OCI-LY1 (cell line): ENCODE data around the gene DCC.

ENCODE experiments used
- H2AFZ ChIP-seq: fragments of 200-600 bp; sonication (generic), shearing (Covaris generic); 2 replicates; pipeline ENCODE4 v1.6.0; 2014; ENCODE audit warnings: antibody characterized with exemption, mild to moderate bottlenecking, low read length
- H3F3A ChIP-seq: fragments of 200-600 bp; sonication (generic), shearing (Covaris generic); 2 replicates; pipeline ENCODE4 v1.6.0; 2014; ENCODE audit warnings: mild to moderate bottlenecking, antibody characterized with exemption, low read length, moderate library complexity; ENCODE audit not compliant: insufficient read depth
- H3K27ac ChIP-seq: fragments of 200-600 bp; sonication (generic); 2 replicates; pipeline ENCODE4 v1.5.1; 2014; ENCODE audit warnings: low read length, mixed run types, mild to moderate bottlenecking, low read depth; ENCODE audit not compliant: poor library complexity, severe bottlenecking
- H3K27me3 ChIP-seq: fragments of 200-600 bp; sonication (generic); 2 replicates; pipeline ENCODE4 v1.6.0; 2014; ENCODE audit warnings: antibody characterized with exemption, mild to moderate bottlenecking, low read length, moderate library complexity; ENCODE audit not compliant: insufficient read depth
- H3K36me3 ChIP-seq: fragments of 200-600 bp; sonication (generic); 2 replicates; pipeline ENCODE4 v1.6.1; 2014; ENCODE audit warnings: mild to moderate bottlenecking, antibody characterized with exemption, low read length, moderate library complexity, mixed read lengths; ENCODE audit not compliant: insufficient read depth
- H3K4me1 ChIP-seq: fragments of 200-600 bp; sonication (generic); 2 replicates; pipeline ENCODE4 v1.5.1; 2014; ENCODE audit warnings: mild to moderate bottlenecking, low read length, moderate library complexity; ENCODE audit not compliant: insufficient read depth, severe bottlenecking
- H3K4me2 ChIP-seq: fragments of 200-600 bp; sonication (generic), shearing (Covaris generic); 2 replicates; pipeline ENCODE4 v1.6.1; 2014; ENCODE audit warnings: low read length
- H3K4me3 ChIP-seq: fragments of 200-600 bp; sonication (generic); 2 replicates; pipeline ENCODE4 v1.5.1; 2014; ENCODE audit warnings: low read length, low read depth, mild to moderate bottlenecking, mixed read lengths; ENCODE audit not compliant: poor library complexity, severe bottlenecking
- H3K79me2 ChIP-seq: fragments of 200-600 bp; shearing (Covaris generic); 2 replicates; pipeline ENCODE4 v1.6.1; 2016; ENCODE audit warnings: mixed run types, low read length, mixed read lengths; ENCODE audit not compliant: insufficient read depth
- H3K9ac ChIP-seq: fragments of 200-600 bp; sonication (generic), shearing (Covaris generic); 2 replicates; pipeline ENCODE4 v1.6.1; 2014; ENCODE audit warnings: mild to moderate bottlenecking, low read length, mixed read lengths
- H3K9me2 ChIP-seq: fragments of 200-600 bp; sonication (generic), shearing (Covaris generic); 2 replicates; pipeline ENCODE4 v1.6.1; 2014; ENCODE audit warnings: low read depth, mild to moderate bottlenecking, low read length, mixed read lengths
- H3K9me3 ChIP-seq: fragments of 200-600 bp; shearing (Covaris generic); 2 replicates; pipeline ENCODE4 v1.6.1; 2014; ENCODE audit warnings: low read length, mixed read lengths
- H4K20me1 ChIP-seq: fragments of 200-600 bp; sonication (generic), shearing (Covaris generic); 2 replicates; pipeline ENCODE4 v1.6.0; 2016; ENCODE audit warnings: mild to moderate bottlenecking, low read length; ENCODE audit not compliant: insufficient read depth
- EZH2 ChIP-seq: fragments of 200-600 bp; sonication (generic), shearing (Covaris generic); IDR thresholded peaks from 2 replicates; pipeline ENCODE4 v1.8.0; 2017; ENCODE audit warnings: borderline replicate concordance, mixed run types, mild to moderate bottlenecking, antibody characterized with exemption, low read length, moderate library complexity, mixed read lengths
- TF ChIP-seq, protein P1 (sequence below): fragments of 200-600 bp; sonication (generic), shearing (Covaris generic); IDR thresholded peaks from 2 replicates; pipeline ENCODE4 v1.5.1; 2017; ENCODE audit warnings: mild to moderate bottlenecking, antibody characterized with exemption, low read length, moderate library complexity, mixed read lengths

DCC gene

DNA sequence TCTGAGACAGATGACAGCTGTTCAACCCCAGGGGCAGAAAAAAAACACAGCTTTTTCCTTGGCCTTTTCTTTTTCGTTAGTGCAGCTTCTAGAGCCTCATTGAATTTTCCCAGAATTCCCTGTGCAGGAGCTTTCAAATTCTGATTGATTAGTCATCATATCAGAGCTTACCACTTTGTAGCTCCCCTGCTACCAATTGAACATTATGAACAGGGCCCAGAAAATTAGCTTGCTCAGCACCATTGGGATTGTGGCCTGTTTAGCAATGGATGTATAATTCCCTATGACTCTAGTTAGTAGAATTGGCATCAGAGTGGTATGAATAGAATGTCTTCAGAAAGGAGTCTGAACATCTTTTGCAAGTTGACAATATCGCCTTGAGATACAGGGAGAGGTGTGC lies 631.1 kb downstream of the DCC start:
- no peak overlapping the region for H3K4me3 ChIP-seq
- no peaks in the 10 kb centered on the region for H4K20me1 ChIP-seq
- no peak overlapping the region for H3K4me2 ChIP-seq
- H3K79me2 ChIP-seq: no peaks in the 10 kb centered on the region
- H3K4me1 ChIP-seq: no peaks in the 10 kb centered on the region
- no peak overlapping the region for H3K9ac ChIP-seq
- no peaks in the 10 kb centered on the region for H3F3A ChIP-seq
- no peak overlapping the region for H3K27ac ChIP-seq
- no peaks in the 10 kb centered on the region for H3K36me3 ChIP-seq
- H3K27me3 ChIP-seq: no peaks in the 10 kb centered on the region
- H3K9me2 ChIP-seq: no peaks in the 10 kb centered on the region
- H2AFZ ChIP-seq: no peak overlapping the region
- TF ChIP-seq, protein P1, sequence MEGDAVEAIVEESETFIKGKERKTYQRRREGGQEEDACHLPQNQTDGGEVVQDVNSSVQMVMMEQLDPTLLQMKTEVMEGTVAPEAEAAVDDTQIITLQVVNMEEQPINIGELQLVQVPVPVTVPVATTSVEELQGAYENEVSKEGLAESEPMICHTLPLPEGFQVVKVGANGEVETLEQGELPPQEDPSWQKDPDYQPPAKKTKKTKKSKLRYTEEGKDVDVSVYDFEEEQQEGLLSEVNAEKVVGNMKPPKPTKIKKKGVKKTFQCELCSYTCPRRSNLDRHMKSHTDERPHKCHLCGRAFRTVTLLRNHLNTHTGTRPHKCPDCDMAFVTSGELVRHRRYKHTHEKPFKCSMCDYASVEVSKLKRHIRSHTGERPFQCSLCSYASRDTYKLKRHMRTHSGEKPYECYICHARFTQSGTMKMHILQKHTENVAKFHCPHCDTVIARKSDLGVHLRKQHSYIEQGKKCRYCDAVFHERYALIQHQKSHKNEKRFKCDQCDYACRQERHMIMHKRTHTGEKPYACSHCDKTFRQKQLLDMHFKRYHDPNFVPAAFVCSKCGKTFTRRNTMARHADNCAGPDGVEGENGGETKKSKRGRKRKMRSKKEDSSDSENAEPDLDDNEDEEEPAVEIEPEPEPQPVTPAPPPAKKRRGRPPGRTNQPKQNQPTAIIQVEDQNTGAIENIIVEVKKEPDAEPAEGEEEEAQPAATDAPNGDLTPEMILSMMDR: no peak
- TF ChIP-seq EZH2: no peak
- no peaks in the 10 kb centered on the region for H3K9me3 ChIP-seq

DNA sequence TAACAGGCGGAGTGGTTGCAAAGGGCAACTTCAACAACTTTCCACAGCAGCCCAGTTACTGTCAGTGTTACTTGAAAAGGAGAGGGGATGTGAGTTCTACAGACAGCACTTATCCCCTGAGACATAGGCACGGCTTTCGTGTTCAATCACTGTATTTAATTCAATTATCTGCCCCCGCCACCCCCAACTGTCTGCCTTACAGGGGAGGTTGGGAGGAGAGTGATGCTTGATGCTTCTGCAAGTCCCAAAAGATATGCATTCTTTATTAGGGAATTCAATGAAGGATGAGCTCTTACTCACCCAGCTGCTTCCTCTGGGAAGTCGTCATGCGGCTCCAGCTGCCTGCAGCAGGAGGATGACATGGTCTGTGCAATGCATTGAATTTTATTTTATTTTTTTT lies 639.9 kb downstream of the DCC start:
- Histone ChIP-seq H3K79me2 (no peaks in the 10 kb centered on the region), H2AFZ (no peak overlapping the region), H4K20me1 (no peaks in the 10 kb centered on the region), H3K27me3 (no peaks in the 10 kb centered on the region), H3K36me3 (no peaks in the 10 kb centered on the region), H3K4me1 (no peaks in the 10 kb centered on the region), H3K27ac (no peak overlapping the region), H3K9me2 (no peaks in the 10 kb centered on the region), H3K9ac (no peak overlapping the region), H3K9me3 (no peaks in the 10 kb centered on the region), H3K4me3 (no peak overlapping the region), H3K4me2 (no peak overlapping the region), H3F3A (no peaks in the 10 kb centered on the region)
- no peak for TF ChIP-seq EZH2
- TF ChIP-seq, protein P1: no peak

DNA sequence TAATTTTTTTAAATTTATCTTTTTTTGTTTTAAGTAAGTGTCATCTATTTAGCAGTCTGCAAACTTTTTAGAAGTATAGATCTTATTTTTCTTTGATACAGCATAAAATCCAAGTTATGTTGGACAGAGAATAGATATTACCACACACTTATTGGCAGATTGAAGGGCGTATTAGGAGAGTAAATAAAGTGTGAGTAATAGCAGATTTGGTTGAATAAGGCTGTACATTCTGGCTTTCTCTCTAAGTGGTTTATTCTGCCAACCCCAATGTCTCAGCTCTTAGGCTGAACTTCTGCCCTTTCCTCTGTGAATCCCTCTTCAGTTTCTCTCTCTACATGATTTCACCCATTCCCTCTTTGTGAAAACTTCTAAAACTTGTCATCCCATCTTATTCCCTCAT lies 651.2 kb downstream of the DCC start:
- no peaks in the 10 kb centered on the region for H3K9me2 ChIP-seq

More for the DNA sequence above, 651.2 kb downstream of the DCC start:
- TF ChIP-seq, protein P1: no peak
- no peak for TF ChIP-seq EZH2
- Histone ChIP-seq H4K20me1 (no peaks in the 10 kb centered on the region), H3F3A (no peaks in the 10 kb centered on the region), H3K27ac (no peak overlapping the region), H2AFZ (no peak overlapping the region), H3K4me3 (no peak overlapping the region), H3K36me3 (no peaks in the 10 kb centered on the region), H3K27me3 (no peaks in the 10 kb centered on the region), H3K9ac (no peak overlapping the region), H3K4me1 (no peaks in the 10 kb centered on the region), H3K4me2 (no peak overlapping the region), H3K9me3 (no peaks in the 10 kb centered on the region), H3K79me2 (no peaks in the 10 kb centered on the region)
